A673 (cell line): Measurements from ENCODE around the gene GSTM3. TPM values are rescaled to one million over a fixed set of nuclear protein-coding genes. Genes with fewer than 3 reads are reported as not detected.

ENCODE experiments used
- BruUV-seq: library from RNA; stranded (reverse); fragments of 400-500 nt; replicated peaks from 2 replicates; lab custom pipeline; 2021; lab: Mats Ljungman, UMichigan
- CTCF ChIA-PET: fragments of 300-600 bp; sonication (Branson Sonifier 250); formaldehyde crosslinking; loops from one replicate; lab custom pipeline; 2022; ENCODE audit warnings: antibody characterized with exemption; lab: Charles Lee
- POLR2A ChIA-PET: fragments of 300-600 bp; sonication (Branson Sonifier 250); formaldehyde crosslinking; loops from one replicate; lab custom pipeline; 2022; ENCODE audit warnings: antibody characterized with exemption; ENCODE audit not compliant: low non-redundant PET; lab: Charles Lee
- DNase-seq: peaks from one replicate; pipeline ENCODE4 v3.0.0-alpha.2; 2015; ENCODE audit warnings: low spot score
- H3K27ac ChIP-seq: fragments of 200-600 bp; sonication (generic); 2 replicates; pipeline ENCODE4 v1.5.1; 2016; ENCODE audit warnings: mixed run types, low read depth, mild to moderate bottlenecking, mixed read lengths, antibody characterized with exemption, low read length; ENCODE audit not compliant: poor library complexity, severe bottlenecking
- H3K27me3 ChIP-seq: fragments of 200-600 bp; sonication (generic); replicated peaks from 2 replicates; pipeline ENCODE4 v1.6.1; 2017; ENCODE audit warnings: mixed run types, low read depth, mild to moderate bottlenecking, mixed read lengths, antibody characterized with exemption, low read length; ENCODE audit not compliant: insufficient read depth, poor library complexity
- H3K36me3 ChIP-seq: fragments of 200-600 bp; sonication (generic); 2 replicates; pipeline ENCODE4 v1.6.1; 2016; ENCODE audit warnings: mixed run types, mild to moderate bottlenecking, mixed read lengths, antibody characterized with exemption, low read length; ENCODE audit not compliant: insufficient read depth, poor library complexity, severe bottlenecking
- H3K4me1 ChIP-seq: fragments of 200-600 bp; sonication (generic); 2 replicates; pipeline ENCODE4 v1.6.1; 2017; ENCODE audit warnings: mixed run types, mild to moderate bottlenecking, mixed read lengths, antibody characterized with exemption, low read length; ENCODE audit not compliant: insufficient read depth, poor library complexity, severe bottlenecking
- H3K4me3 ChIP-seq: fragments of 200-600 bp; sonication (generic); 2 replicates; pipeline ENCODE4 v1.5.1; 2016; ENCODE audit warnings: low read depth, mixed run types, mild to moderate bottlenecking, mixed read lengths, low read length; ENCODE audit not compliant: poor library complexity, severe bottlenecking
- H3K9me3 ChIP-seq: fragments of 200-600 bp; sonication (generic); 2 replicates; pipeline ENCODE4 v1.6.1; 2016; ENCODE audit warnings: mixed run types, low read depth, mild to moderate bottlenecking, mixed read lengths, antibody characterized with exemption, low read length; ENCODE audit not compliant: poor library complexity, severe bottlenecking
- CTCF ChIP-seq: fragments of 300-800, 200-600 bp; sonication (generic); conservative IDR thresholded peaks from 2 replicates; pipeline ENCODE4 v1.5.1; 2017; ENCODE audit warnings: low read depth, mild to moderate bottlenecking, antibody characterized with exemption, low read length, moderate library complexity, mixed read lengths
- EZH2 ChIP-seq: fragments of 200-600 bp; sonication (generic); IDR thresholded peaks from 2 replicates; pipeline ENCODE4 v1.6.1; 2017; ENCODE audit warnings: borderline replicate concordance, low read depth, mild to moderate bottlenecking, mixed read lengths, antibody characterized with exemption, low read length; ENCODE audit not compliant: poor library complexity, severe bottlenecking
- intact Hi-C: fragments of 100-400 bp; cut with micrococcal nuclease; formaldehyde crosslinking; loops from one replicate; pipeline ENCODE4 v1.10.0; 2022; ENCODE audit not compliant: unreplicated experiment
- total RNA-seq: library from RNA; stranded (reverse); gene quantifications from 2 replicates; pipeline ENCODE4 v1.2.3, GENCODE V29; 2021

GSTM3 gene
- total RNA-seq, 1 experiment from 2014 or later = 72.2 TPM

GRCh38 chr1:109788695-109789521 lies 48.1 kb upstream of the GSTM3 start:
- BruUV-seq = no TSS peak
- no peak for DNase-seq
- H3K27ac ChIP-seq = no peak overlapping the region
- ChIA-PET POLR2A (no interaction called here), CTCF (interaction anchor here (0.6 kb wide), 1 partner anchor 92 kb away, joined by 13 read pairs; no protein-coding TSS in a partner anchor)
- H3K4me3 ChIP-seq = no peak overlapping the region
- intact Hi-C loops = no loop called here
- TF ChIP-seq EZH2 (no peak), CTCF (no peak)
- no peaks in the 10 kb centered on the region for H3K27me3 ChIP-seq
- H3K4me1 ChIP-seq = peaks cover 31% of the 10 kb centered on the region
- no peaks in the 10 kb centered on the region for H3K36me3 ChIP-seq
- H3K9me3 ChIP-seq = no peaks in the 10 kb centered on the region

GRCh38 chr1:109787845-109788601 lies 47.2 kb upstream of the GSTM3 start:
- H3K27me3 ChIP-seq = no peaks in the 10 kb centered on the region
- TF ChIP-seq EZH2 (no peak), CTCF (no peak)
- ChIA-PET CTCF (no interaction called here), POLR2A (no interaction called here)
- intact Hi-C loops = no loop called here
- H3K4me1 ChIP-seq = peaks cover 23% of the 10 kb centered on the region
- H3K9me3 ChIP-seq = no peaks in the 10 kb centered on the region
- no peak overlapping the region for H3K4me3 ChIP-seq
- no peaks in the 10 kb centered on the region for H3K36me3 ChIP-seq
- DNase-seq = no peak
- no TSS peak for BruUV-seq
- H3K27ac ChIP-seq = no peak overlapping the region

GRCh38 chr1:109787211-109787844 lies 46.5 kb upstream of the GSTM3 start:
- no TSS peak for BruUV-seq
- no peaks in the 10 kb centered on the region for H3K36me3 ChIP-seq
- no peak overlapping the region for H3K27ac ChIP-seq
- CTCF ChIA-PET = no interaction called here
- intact Hi-C loops = no loop called here
- POLR2A ChIA-PET = no interaction called here
- no peak for TF ChIP-seq EZH2
- TF ChIP-seq CTCF = no peak
- H3K4me3 ChIP-seq = no peak overlapping the region
- no peaks in the 10 kb centered on the region for H3K27me3 ChIP-seq
- no peaks in the 10 kb centered on the region for H3K9me3 ChIP-seq
- DNase-seq = no peak
- H3K4me1 ChIP-seq = peaks cover 16% of the 10 kb centered on the region
